B cell (primary cell): ENCODE data around the gene RBMS3.

ENCODE experiments used
- EZH2 ChIP-seq: IDR thresholded peaks from 2 replicates; pipeline ENCODE4 v1.6.1; 2012; ENCODE audit warnings: borderline replicate concordance, low read depth, mild to moderate bottlenecking, moderate library complexity, low read length; ENCODE audit not compliant: insufficient read depth, poor library complexity, severe bottlenecking
- TF ChIP-seq, protein P1 (sequence below): fragments of 200-600 bp; IDR thresholded peaks from one replicate; pipeline ENCODE4 v1.8.0; 2022; ENCODE audit warnings: antibody characterized with exemption, mild to moderate bottlenecking

DNA sequence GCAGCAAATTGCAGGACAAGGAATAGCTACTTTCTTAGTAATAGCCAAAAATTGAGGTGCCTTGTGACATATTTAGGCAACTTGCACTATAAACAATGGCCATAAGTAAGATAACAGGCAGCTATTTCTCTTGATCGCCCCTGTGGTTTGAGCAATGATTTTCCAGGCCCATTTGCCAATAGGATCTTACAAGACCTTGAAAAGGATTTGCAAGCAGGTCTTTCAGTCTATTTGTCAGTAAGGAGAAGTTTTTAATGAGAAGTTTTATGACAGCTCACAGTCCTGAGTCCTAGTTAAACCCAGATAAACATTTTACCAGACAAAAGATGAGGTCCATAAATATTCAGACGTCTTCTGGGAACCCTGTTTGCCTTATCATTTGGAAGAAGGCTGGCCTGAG is 645.5 kb downstream of the RBMS3 start:
- TF ChIP-seq, protein P1, sequence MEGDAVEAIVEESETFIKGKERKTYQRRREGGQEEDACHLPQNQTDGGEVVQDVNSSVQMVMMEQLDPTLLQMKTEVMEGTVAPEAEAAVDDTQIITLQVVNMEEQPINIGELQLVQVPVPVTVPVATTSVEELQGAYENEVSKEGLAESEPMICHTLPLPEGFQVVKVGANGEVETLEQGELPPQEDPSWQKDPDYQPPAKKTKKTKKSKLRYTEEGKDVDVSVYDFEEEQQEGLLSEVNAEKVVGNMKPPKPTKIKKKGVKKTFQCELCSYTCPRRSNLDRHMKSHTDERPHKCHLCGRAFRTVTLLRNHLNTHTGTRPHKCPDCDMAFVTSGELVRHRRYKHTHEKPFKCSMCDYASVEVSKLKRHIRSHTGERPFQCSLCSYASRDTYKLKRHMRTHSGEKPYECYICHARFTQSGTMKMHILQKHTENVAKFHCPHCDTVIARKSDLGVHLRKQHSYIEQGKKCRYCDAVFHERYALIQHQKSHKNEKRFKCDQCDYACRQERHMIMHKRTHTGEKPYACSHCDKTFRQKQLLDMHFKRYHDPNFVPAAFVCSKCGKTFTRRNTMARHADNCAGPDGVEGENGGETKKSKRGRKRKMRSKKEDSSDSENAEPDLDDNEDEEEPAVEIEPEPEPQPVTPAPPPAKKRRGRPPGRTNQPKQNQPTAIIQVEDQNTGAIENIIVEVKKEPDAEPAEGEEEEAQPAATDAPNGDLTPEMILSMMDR = no peak
- no peak for TF ChIP-seq EZH2
